Measurements from ENCODE around the gene GRPEL1. TPM values are rescaled to one million over a fixed set of nuclear protein-coding genes. Genes with fewer than 3 reads are reported as not detected.
A peak's percentile ranks its signal among the peaks of the same experiment; 100 is the strongest.

The GRPEL1 gene
- total and polyA plus RNA-seq, 2 of the 13 experiments (the other 11 are each of a cell fraction or from before 2014, with no cell fraction given): 32.3 to 141 TPM

GRCh38 chr4:7034262-7035081, 33.4 kb downstream of the GRPEL1 start (continued):
- TF ChIP-seq ZNF253 (CRISPR knock-in tag; IDR thresholded peaks at IDR 0.05; ENCODE audit: borderline replicate concordance): no peak
- TF ChIP-seq ZBTB4 (CRISPR knock-in tag; IDR thresholded peaks at IDR 0.05; ENCODE audit: borderline replicate concordance): peak; percentile 26; the same call in 1 of the 2 replicates
- TF ChIP-seq DRAP1 (CRISPR knock-in tag; IDR thresholded peaks at IDR 0.05): peak; percentile 14; the same call in 1 of the 2 replicates
- TF ChIP-seq ZNF263 (CRISPR knock-in tag; IDR thresholded peaks at IDR 0.05): no peak
- TF ChIP-seq ZNF577 (CRISPR knock-in tag; IDR thresholded peaks at IDR 0.05; ENCODE audit: borderline replicate concordance, low read depth): no peak
- 0 out of 2 replicates have a peak, but pooled peaks have one; percentile 25 for TF ChIP-seq TOPORS (CRISPR knock-in tag; IDR thresholded peaks at IDR 0.05)
- no peak for TF ChIP-seq TOE1 (CRISPR knock-in tag; IDR thresholded peaks at IDR 0.05)
- TF ChIP-seq ZFP37 (CRISPR knock-in tag; IDR thresholded peaks at IDR 0.05; ENCODE audit: borderline replicate concordance): no peak
- TF ChIP-seq NFE2 (CRISPR knock-in tag; IDR thresholded peaks at IDR 0.05): peak; percentile 17; the same call in 1 of the 2 replicates
- TF ChIP-seq BRD4 (CRISPR knock-in tag; IDR thresholded peaks at IDR 0.05): no peak; the same call in 1 of the 2 replicates
- no peak for TF ChIP-seq ATF6 (CRISPR knock-in tag; conservative IDR thresholded peaks at IDR 0.05)
- no peak for TF ChIP-seq BCLAF1 (IDR thresholded peaks at IDR 0.05)
- TF ChIP-seq E2F5 (CRISPR knock-in tag; conservative IDR thresholded peaks at IDR 0.05): no peak
- no peak for TF ChIP-seq PRDM10 (CRISPR knock-in tag; IDR thresholded peaks at IDR 0.05; ENCODE audit: low read depth)

Measured in HepG2 (cell line).